Endothelial cell of umbilical vein (primary cell): Measurements from ENCODE around the gene CFAP210. TPM values are rescaled to one million over a fixed set of nuclear protein-coding genes. Genes with fewer than 3 reads are reported as not detected.

Experiments used
- BruUV-seq: library from RNA; stranded (reverse); fragments of 400-500 nt; replicated peaks from 2 replicates; lab custom pipeline; 2021; lab: Mats Ljungman, UMichigan
- CTCF ChIA-PET: fragments of 300-600, 350-600 bp; sonication (Branson Sonifier 250); formaldehyde crosslinking; loops from one replicate; lab custom pipeline; 2021; ENCODE audit warnings: antibody characterized with exemption, inconsistent platforms; lab: Charles Lee
- POLR2A ChIA-PET: fragments of 300-600, 350-600 bp; sonication (Branson Sonifier 250); formaldehyde crosslinking; loops from one replicate; lab custom pipeline; 2021; ENCODE audit warnings: antibody characterized with exemption, inconsistent platforms; lab: Charles Lee
- DNase-seq: peaks from one replicate; pipeline ENCODE4 v3.0.0-alpha.2; 2011; ENCODE audit warnings: low read depth, low spot score
- FAIRE-seq: peaks from 2 replicates; lab custom pipeline; 2011; peaks lifted over from hg19 to GRCh38; lab: Jason Lieb, UNC
- H2AFZ ChIP-seq: 2 replicates; pipeline ENCODE4 v1.6.0; 2012; ENCODE audit warnings: low read depth, low read length, control low read depth, inconsistent platforms
- H3K27ac ChIP-seq: 2 replicates; pipeline ENCODE4 v1.5.1; 2011; ENCODE audit warnings: low read depth, mild to moderate bottlenecking, control low read depth, low read length, moderate library complexity; ENCODE audit not compliant: insufficient read depth
- H3K27me3 ChIP-seq, 2 experiments: 2 replicates each; pipeline versions ENCODE4 v1.6.0 to v1.6.1; 2011; ENCODE audit warnings: low read length in 2 of 2, mixed read lengths in 1 of 2; ENCODE audit not compliant: control insufficient read depth in 2 of 2, insufficient read depth in 2 of 2
- H3K36me3 ChIP-seq, 2 experiments: 2 replicates in 1 of 2; 3 replicates in 1 of 2; pipeline ENCODE4 v1.5.1; 2011; ENCODE audit warnings: low read length in 2 of 2, mild to moderate bottlenecking in 1 of 2, moderate library complexity in 1 of 2; ENCODE audit not compliant: control insufficient read depth in 2 of 2, insufficient read depth in 2 of 2; ENCODE audit errors: extremely low read depth in 1 of 2
- H3K4me1 ChIP-seq: 3 replicates; pipeline ENCODE4 v1.5.1; 2011; ENCODE audit warnings: mild to moderate bottlenecking, low read length; ENCODE audit not compliant: control insufficient read depth, insufficient read depth; ENCODE audit errors: extremely low read depth
- H3K4me2 ChIP-seq: 2 replicates; pipeline ENCODE4 v1.6.1; 2011; ENCODE audit warnings: low read length, control low read depth, mixed read lengths; ENCODE audit not compliant: insufficient read depth
- H3K4me3 ChIP-seq, 3 experiments: fragments of 200-600 bp in 1 of 3; sonication (generic), shearing (Covaris generic) in 1 of 3; replicated peaks in 1 of 3; 2 replicates each; pipeline ENCODE4 v1.5.1; 2011 to 2016; ENCODE audit warnings: control low read depth in 3 of 3, low read length in 3 of 3, mild to moderate bottlenecking in 2 of 3, inconsistent platforms in 1 of 3, low read depth in 1 of 3, moderate library complexity in 1 of 3; ENCODE audit not compliant: insufficient read depth in 1 of 3
- H3K79me2 ChIP-seq: 2 replicates; pipeline ENCODE4 v1.6.0; 2012; ENCODE audit warnings: low read length, inconsistent platforms; ENCODE audit not compliant: control insufficient read depth, insufficient read depth
- H3K9ac ChIP-seq: replicated peaks from 2 replicates; pipeline ENCODE3; 2011; ENCODE audit warnings: low read length, control low read depth; ENCODE audit not compliant: insufficient read depth; ENCODE audit errors: extremely low read depth
- H3K9me1 ChIP-seq: replicated peaks from 3 replicates; pipeline ENCODE4 v1.6.0; 2011; ENCODE audit warnings: mild to moderate bottlenecking, low read length; ENCODE audit not compliant: control insufficient read depth, insufficient read depth; ENCODE audit errors: extremely low read depth
- H3K9me3 ChIP-seq: replicated peaks from 2 replicates; pipeline ENCODE4 v1.5.1; 2012; ENCODE audit warnings: low read length, inconsistent platforms; ENCODE audit not compliant: control insufficient read depth, insufficient read depth
- H4K20me1 ChIP-seq: replicated peaks from 2 replicates; pipeline ENCODE3; 2011; ENCODE audit warnings: mild to moderate bottlenecking, low read length; ENCODE audit not compliant: control insufficient read depth, insufficient read depth; ENCODE audit errors: extremely low read depth
- CTCF ChIP-seq, 2 donors: IDR thresholded peaks; 1 replicate in 1 of 2; 2 replicates in 1 of 2; pipeline ENCODE4 v1.5.1; 2011; ENCODE audit warnings: low read length in 2 of 2, mild to moderate bottlenecking in 2 of 2, moderate library complexity in 2 of 2, control low read depth in 1 of 2, inconsistent platforms in 1 of 2, low read depth in 1 of 2; ENCODE audit not compliant: insufficient read depth in 1 of 2; ENCODE audit errors: extremely low read depth in 1 of 2
- EZH2 ChIP-seq: IDR thresholded peaks from 2 replicates; pipeline ENCODE4 v1.6.1; 2012; ENCODE audit warnings: borderline replicate concordance, low read depth, mild to moderate bottlenecking, moderate library complexity, low read length, inconsistent platforms; ENCODE audit not compliant: severe bottlenecking
- FOS ChIP-seq: IDR thresholded peaks from 2 replicates; pipeline ENCODE4 v1.6.1; 2011; ENCODE audit warnings: mild to moderate bottlenecking, low read length, moderate library complexity, borderline replicate concordance; ENCODE audit not compliant: insufficient read depth
- GATA2 ChIP-seq: IDR thresholded peaks from 2 replicates; pipeline ENCODE4 v1.7.0; 2011; ENCODE audit warnings: low read depth, mild to moderate bottlenecking, moderate library complexity, mixed read lengths, low read length; ENCODE audit not compliant: insufficient read length, insufficient read depth
- JUN ChIP-seq: IDR thresholded peaks from 2 replicates; pipeline ENCODE4 v1.6.1; 2011; ENCODE audit warnings: borderline replicate concordance, low read depth; ENCODE audit not compliant: insufficient read length, insufficient read depth
- MAX ChIP-seq: IDR thresholded peaks from 2 replicates; pipeline ENCODE4 v1.6.1; 2011; ENCODE audit not compliant: insufficient read depth, insufficient read length
- MYC ChIP-seq: IDR thresholded peaks from one replicate; pipeline ENCODE4 v1.6.1; 2011; ENCODE audit warnings: mild to moderate bottlenecking, low read depth, low read length
- POLR2A ChIP-seq: IDR thresholded peaks from 2 replicates; pipeline ENCODE4 v1.6.1; 2012; ENCODE audit warnings: low read depth, mild to moderate bottlenecking, control low read depth, low read length
- POLR2AphosphoS5 ChIP-seq: IDR thresholded peaks from 2 replicates; pipeline ENCODE4 v1.6.1; 2012; ENCODE audit warnings: low read depth, mild to moderate bottlenecking, control low read depth, low read length, moderate library complexity; ENCODE audit not compliant: insufficient read depth
- dilution Hi-C: fragments of 300-500 bp; cut with MboI; formaldehyde crosslinking; loops from one replicate; pipeline ENCODE4 v1.15.0; 2019; ENCODE audit warnings: low sequenced_read_pairs; ENCODE audit not compliant: extremely low pct_ligation_motif_present
- intact Hi-C: fragments of 100-400 bp; cut with micrococcal nuclease; formaldehyde crosslinking; loops from one replicate; pipeline ENCODE4 v1.10.0; 2022
- polyA plus RNA-seq, 4 experiments: library from polyadenylated mRNA; depleted of rRNA in 3 of 4; stranded (reverse) in 3 of 4; unstranded in 1 of 4; fragments of >200 nt; gene quantifications; 2 replicates each; pipeline versions ENCODE4 v1.2.1 to v1.2.3, GENCODE V29; 2011 to 2012; ENCODE audit warnings: missing spikeins in 1 of 4
- total RNA-seq: library from RNA; stranded (reverse); gene quantifications from 2 replicates; pipeline ENCODE4 v1.2.3, GENCODE V29; 2021

The CFAP210 gene
- total and polyA plus RNA-seq, 2 donors (not counting 3 experiments of a cell fraction or from before 2014, with no cell fraction given) = not detected

- Histone ChIP-seq H3K79me2 (no peaks in the 10 kb centered on the region), H3K27me3 (peaks cover 5 to 6% of the 10 kb centered on the region in 2 experiments), H3K4me3 (no peak overlapping the region), H3K4me2 (no peak overlapping the region), H4K20me1 (no peaks in the 10 kb centered on the region), H3K4me1 (no peaks in the 10 kb centered on the region), H2AFZ (no peak overlapping the region), H3K36me3 (no peaks in the 10 kb centered on the region), H3K9me1 (no peaks in the 10 kb centered on the region), H3K27ac (no peak overlapping the region), H3K9me3 (no peaks in the 10 kb centered on the region), H3K9ac (no peak overlapping the region)
- CTCF ChIA-PET = no interaction called here
- POLR2A ChIA-PET = no interaction called here
- dilution Hi-C loops (no loop called here), intact Hi-C loops (no loop called here)
- FAIRE-seq = no peak
- no TSS peak for BruUV-seq
- TF ChIP-seq CTCF (IDR thresholded peaks at IDR 0.05; ENCODE audit: extremely low read depth in 1 of 2, insufficient read depth in 1 of 2, low read depth in 1 of 2, low read length in 2 of 2) (no peak), POLR2A (no peak), EZH2 (no peak), FOS (no peak), MYC (no peak), MAX (no peak)
- no peak for DNase-seq
Measured at GRCh38 chr2:169661265-169661664, 32.9 kb downstream of the CFAP210 start.

- Histone ChIP-seq H3K27ac (no peak overlapping the region), H3K9me1 (no peaks in the 10 kb centered on the region), H3K4me3 (no peak overlapping the region), H3K27me3 (peaks cover 3 to 6% of the 10 kb centered on the region in 2 experiments), H3K36me3 (no peaks in the 10 kb centered on the region), H4K20me1 (no peaks in the 10 kb centered on the region), H3K79me2 (no peaks in the 10 kb centered on the region), H3K9me3 (no peaks in the 10 kb centered on the region), H3K4me1 (no peaks in the 10 kb centered on the region), H3K4me2 (no peak overlapping the region), H2AFZ (no peak overlapping the region), H3K9ac (no peak overlapping the region)
- CTCF ChIA-PET = no interaction called here
- no TSS peak for BruUV-seq
- TF ChIP-seq FOS (no peak), GATA2 (no peak), CTCF (IDR thresholded peaks at IDR 0.05; ENCODE audit: extremely low read depth in 1 of 2, insufficient read depth in 1 of 2, low read depth in 1 of 2, low read length in 2 of 2) (no peak), MAX (no peak), JUN (no peak), MYC (no peak), EZH2 (no peak), POLR2A (no peak), POLR2AphosphoS5 (no peak)
- POLR2A ChIA-PET = no interaction called here
- intact Hi-C loops = no loop called here
- dilution Hi-C loops = no loop called here
- no peak for FAIRE-seq
- DNase-seq = no peak
Measured at GRCh38 chr2:169659320-169659719, 34.9 kb downstream of the CFAP210 start.
